Ovary (tissue), 3 donors: ENCODE data around the gene CDH20.

Source experiments
- EP300 ChIP-seq: sonication (generic); formaldehyde crosslinking; IDR thresholded peaks from one replicate; pipeline ENCODE4 v1.6.1; 2017; ENCODE audit warnings: antibody characterized with exemption
- POLR2A ChIP-seq: fragments of 450-650 bp; IDR thresholded peaks from one replicate; pipeline ENCODE4 v1.6.1; 2017; ENCODE audit warnings: antibody characterized with exemption, mild to moderate bottlenecking, moderate library complexity
- TF ChIP-seq, protein P1 (sequence below), 3 donors: fragments of 450-650 bp in 2 of 3; fragments of 200-600 bp in 1 of 3; IDR thresholded peaks; one replicate each; pipeline versions ENCODE4 v1.5.1 to v1.8.0; 2016 to 2022; ENCODE audit warnings: antibody characterized with exemption in 3 of 3, mild to moderate bottlenecking in 1 of 3
- donor health status: DM: no; HTN: no; CAD: no.

GRCh38 chr18:61402726-61403125 lies 69.5 kb downstream of the CDH20 start:
- TF ChIP-seq, protein P1, sequence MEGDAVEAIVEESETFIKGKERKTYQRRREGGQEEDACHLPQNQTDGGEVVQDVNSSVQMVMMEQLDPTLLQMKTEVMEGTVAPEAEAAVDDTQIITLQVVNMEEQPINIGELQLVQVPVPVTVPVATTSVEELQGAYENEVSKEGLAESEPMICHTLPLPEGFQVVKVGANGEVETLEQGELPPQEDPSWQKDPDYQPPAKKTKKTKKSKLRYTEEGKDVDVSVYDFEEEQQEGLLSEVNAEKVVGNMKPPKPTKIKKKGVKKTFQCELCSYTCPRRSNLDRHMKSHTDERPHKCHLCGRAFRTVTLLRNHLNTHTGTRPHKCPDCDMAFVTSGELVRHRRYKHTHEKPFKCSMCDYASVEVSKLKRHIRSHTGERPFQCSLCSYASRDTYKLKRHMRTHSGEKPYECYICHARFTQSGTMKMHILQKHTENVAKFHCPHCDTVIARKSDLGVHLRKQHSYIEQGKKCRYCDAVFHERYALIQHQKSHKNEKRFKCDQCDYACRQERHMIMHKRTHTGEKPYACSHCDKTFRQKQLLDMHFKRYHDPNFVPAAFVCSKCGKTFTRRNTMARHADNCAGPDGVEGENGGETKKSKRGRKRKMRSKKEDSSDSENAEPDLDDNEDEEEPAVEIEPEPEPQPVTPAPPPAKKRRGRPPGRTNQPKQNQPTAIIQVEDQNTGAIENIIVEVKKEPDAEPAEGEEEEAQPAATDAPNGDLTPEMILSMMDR (IDR thresholded peaks at IDR 0.05) = no peak
- no peak for TF ChIP-seq POLR2A
- TF ChIP-seq EP300 = no peak
